H1 (cell line): ENCODE data around the gene HIPK2. TPM values are rescaled to one million over a fixed set of nuclear protein-coding genes. Genes with fewer than 3 reads are reported as not detected.

Experiments
- CTCF ChIA-PET: fragments of 300-600 bp; sonication (Branson Sonifier 250); formaldehyde crosslinking; loops from one replicate; lab custom pipeline; 2021; ENCODE audit not compliant: partially characterized antibody; lab: Charles Lee
- POLR2A ChIA-PET: fragments of 300-600 bp; sonication (Branson Sonifier 250); formaldehyde crosslinking; loops from one replicate; lab custom pipeline; 2021; ENCODE audit warnings: inconsistent platforms; ENCODE audit not compliant: partially characterized antibody; lab: Charles Lee
- DNase-seq, 2 experiments: peaks; one replicate each; pipeline versions ENCODE4 v3.0.0 to v3.0.0-alpha.2; 2010 to 2022; ENCODE audit warnings: low spot score in 2 of 2, low read depth in 1 of 2, mixed read lengths in 1 of 2
- FAIRE-seq: peaks from 2 replicates; lab custom pipeline; 2011; peaks lifted over from hg19 to GRCh38; lab: Jason Lieb, UNC
- H2AFZ ChIP-seq: 2 replicates; pipeline ENCODE4 v1.8.1; 2012; ENCODE audit warnings: low read length, inconsistent platforms
- H2AK5ac ChIP-seq: 2 replicates; pipeline ENCODE4 v1.6.1; 2013; ENCODE audit warnings: low read depth, low read length
- H2BK120ac ChIP-seq: replicated peaks from 2 replicates; pipeline ENCODE3; 2013; ENCODE audit warnings: low read depth, low read length, inconsistent platforms
- H2BK12ac ChIP-seq: 2 replicates; pipeline ENCODE4 v1.6.1; 2013; ENCODE audit warnings: low read depth, low read length
- H2BK15ac ChIP-seq: 2 replicates; pipeline ENCODE4 v1.6.1; 2013; ENCODE audit warnings: low read length
- H2BK20ac ChIP-seq: 2 replicates; pipeline ENCODE4 v1.6.1; 2013; ENCODE audit warnings: low read length
- H2BK5ac ChIP-seq: 2 replicates; pipeline ENCODE4 v1.6.1; 2013; ENCODE audit warnings: low read depth, low read length
- H3K14ac ChIP-seq: 2 replicates; pipeline ENCODE4 v1.6.1; 2013; ENCODE audit warnings: inconsistent platforms; ENCODE audit not compliant: insufficient read length
- H3K18ac ChIP-seq: 2 replicates; pipeline ENCODE4 v1.6.1; 2013; ENCODE audit warnings: low read length; ENCODE audit errors: extremely low read depth
- H3K23ac ChIP-seq: 2 replicates; pipeline ENCODE4 v1.6.1; 2013; ENCODE audit warnings: inconsistent platforms; ENCODE audit not compliant: insufficient read length
- H3K23me2 ChIP-seq: 2 replicates; pipeline ENCODE4 v1.6.1; 2013; ENCODE audit warnings: low read depth, low read length
- H3K27ac ChIP-seq: 2 replicates; pipeline ENCODE4 v1.6.1; 2011; ENCODE audit warnings: low read depth, low read length, inconsistent platforms
- H3K27me3 ChIP-seq, 4 experiments: replicated peaks in 1 of 4; 1 replicate in 1 of 4; 2 replicates in 3 of 4; pipeline versions ENCODE4 v1.6.1 to v1.8.1; 2011 to 2013; ENCODE audit warnings: low read length in 3 of 4, mild to moderate bottlenecking in 3 of 4, inconsistent platforms in 2 of 4, mixed read lengths in 2 of 4, moderate library complexity in 1 of 4; ENCODE audit not compliant: control insufficient read depth in 3 of 4, insufficient read depth in 3 of 4; ENCODE audit errors: extremely low read depth in 1 of 4
- H3K36me3 ChIP-seq, 4 experiments: 2 replicates each; pipeline versions ENCODE4 v1.6.1 to v1.8.1; 2011 to 2013; ENCODE audit warnings: mild to moderate bottlenecking in 4 of 4, low read length in 3 of 4, moderate library complexity in 2 of 4, control low read depth in 1 of 4, inconsistent platforms in 1 of 4; ENCODE audit not compliant: insufficient read depth in 4 of 4, control insufficient read depth in 2 of 4
- H3K4ac ChIP-seq: replicated peaks from 2 replicates; pipeline ENCODE3; 2013; ENCODE audit warnings: low read length, low read depth, mixed read lengths, inconsistent platforms; ENCODE audit not compliant: insufficient read length
- H3K4me1 ChIP-seq, 4 experiments: replicated peaks in 1 of 4; 1 replicate in 1 of 4; 2 replicates in 3 of 4; pipeline versions ENCODE4 v1.6.1 to v1.8.1; 2011 to 2013; ENCODE audit warnings: low read length in 3 of 4, inconsistent platforms in 2 of 4, mixed read lengths in 1 of 4; ENCODE audit not compliant: insufficient read depth in 4 of 4, control insufficient read depth in 3 of 4
- H3K4me2 ChIP-seq, 2 experiments: 2 replicates each; pipeline versions ENCODE4 v1.6.1 to v1.8.1; 2011 to 2013; ENCODE audit warnings: low read depth in 2 of 2, low read length in 2 of 2, control low read depth in 1 of 2, inconsistent platforms in 1 of 2, mild to moderate bottlenecking in 1 of 2; ENCODE audit not compliant: insufficient read depth in 1 of 2
- H3K4me3 ChIP-seq, 4 experiments: fragments of 200-600, 300-600 bp in 1 of 4; sonication (generic), shearing (Covaris generic), sonication (Bioruptor Twin) in 1 of 4; 2 replicates each; pipeline versions ENCODE4 v1.5.1 to v1.8.1; 2011 to 2016; ENCODE audit warnings: low read length in 4 of 4, low read depth in 3 of 4, control low read depth in 2 of 4, inconsistent platforms in 2 of 4, mild to moderate bottlenecking in 2 of 4, mixed read lengths in 1 of 4, moderate library complexity in 1 of 4; ENCODE audit not compliant: insufficient read depth in 2 of 4; ENCODE audit errors: extremely low read depth in 1 of 4
- H3K56ac ChIP-seq: replicated peaks from 2 replicates; pipeline ENCODE3; 2013; ENCODE audit warnings: low read depth, mild to moderate bottlenecking, mixed read lengths, low read length, inconsistent platforms; ENCODE audit not compliant: insufficient read length
- H3K79me1 ChIP-seq: 2 replicates; pipeline ENCODE4 v1.6.1; 2013; ENCODE audit warnings: low read depth, low read length, control low read depth
- H3K79me2 ChIP-seq, 2 experiments: 2 replicates each; pipeline versions ENCODE4 v1.6.1 to v1.8.1; 2012 to 2013; ENCODE audit warnings: low read length in 2 of 2, mild to moderate bottlenecking in 2 of 2, inconsistent platforms in 1 of 2; ENCODE audit not compliant: insufficient read depth in 2 of 2, control insufficient read depth in 1 of 2
- H3K9ac ChIP-seq, 4 experiments: replicated peaks in 1 of 4; 1 replicate in 1 of 4; 2 replicates in 3 of 4; pipeline versions ENCODE4 v1.6.1 to v1.8.1; 2011 to 2013; ENCODE audit warnings: low read depth in 3 of 4, low read length in 3 of 4, control low read depth in 2 of 4, mild to moderate bottlenecking in 2 of 4, moderate library complexity in 2 of 4, inconsistent platforms in 1 of 4; ENCODE audit errors: extremely low read depth in 1 of 4
- H3K9me3 ChIP-seq, 2 experiments: 2 replicates each; pipeline versions ENCODE4 v1.6.1 to v1.8.1; 2012 to 2013; ENCODE audit warnings: mild to moderate bottlenecking in 2 of 2, moderate library complexity in 2 of 2, control low read depth in 1 of 2, inconsistent platforms in 1 of 2, low read depth in 1 of 2, low read length in 1 of 2, mixed read lengths in 1 of 2; ENCODE audit not compliant: insufficient read depth in 2 of 2
- H4K20me1 ChIP-seq, 2 experiments: replicated peaks in 1 of 2; 2 replicates each; pipeline versions ENCODE3 to v1.8.1; 2011 to 2013; ENCODE audit warnings: inconsistent platforms in 2 of 2, low read length in 2 of 2, mild to moderate bottlenecking in 1 of 2; ENCODE audit not compliant: insufficient read depth in 2 of 2, control insufficient read depth in 1 of 2
- H4K5ac ChIP-seq: 2 replicates; pipeline ENCODE4 v1.6.1; 2013; ENCODE audit warnings: low read length, low read depth, mixed read lengths, inconsistent platforms; ENCODE audit not compliant: insufficient read length
- H4K8ac ChIP-seq: 2 replicates; pipeline ENCODE4 v1.8.0; 2013; ENCODE audit warnings: mild to moderate bottlenecking, moderate library complexity, low read length, inconsistent platforms; ENCODE audit not compliant: insufficient read depth; ENCODE audit errors: extremely low read depth
- H4K91ac ChIP-seq: replicated peaks from 2 replicates; pipeline ENCODE3; 2013; ENCODE audit warnings: low read length, mixed read lengths, inconsistent platforms; ENCODE audit not compliant: insufficient read length
- ATF3 ChIP-seq: IDR thresholded peaks from 2 replicates; pipeline ENCODE4 v1.6.1; 2011; ENCODE audit warnings: low read depth, mild to moderate bottlenecking, low read length; ENCODE audit not compliant: insufficient read depth
- HDAC2 ChIP-seq, 2 experiments: fragments of 300-600 bp in 1 of 2; sonication (generic) in 1 of 2; IDR thresholded peaks; 2 replicates each; pipeline ENCODE4 v1.6.1; 2011 to 2012; ENCODE audit warnings: low read depth in 2 of 2, low read length in 2 of 2, mild to moderate bottlenecking in 2 of 2, moderate library complexity in 2 of 2, borderline replicate concordance in 1 of 2, inconsistent platforms in 1 of 2
- RFX5 ChIP-seq: IDR thresholded peaks from 2 replicates; pipeline ENCODE4 v1.6.1; 2011; ENCODE audit warnings: low read depth, low read length, improper control_type of control experiment, borderline replicate concordance
- SP2 ChIP-seq: IDR thresholded peaks from 2 replicates; pipeline ENCODE4 v1.6.1; 2012; ENCODE audit warnings: mild to moderate bottlenecking, low read length, inconsistent platforms
- TBP ChIP-seq: IDR thresholded peaks from 2 replicates; pipeline ENCODE4 v1.6.1; 2011; ENCODE audit warnings: low read depth, low read length, improper control_type of control experiment
- USF2 ChIP-seq: IDR thresholded peaks from 2 replicates; pipeline ENCODE4 v1.6.1; 2011; ENCODE audit warnings: low read length, improper control_type of control experiment
- WGBS, 2 experiments: shearing (Covaris generic) in 1 of 2; methylation state at CpG; one replicate each; pipeline versions ENCODE4 v1.1.6 to v1.1.7; 2013 to 2015; ENCODE audit warnings: low lambda C conversion rate in 2 of 2, mixed read lengths in 2 of 2, inconsistent platforms in 1 of 2, low coverage in 1 of 2, missing lambda C conversion rate in 1 of 2; ENCODE audit not compliant: insufficient replicate concordance in 2 of 2, insufficient coverage in 1 of 2, insufficient read length in 1 of 2; ENCODE audit errors: extremely low coverage in 1 of 2, missing lambda C conversion rate in 1 of 2; 5-methylcytosine and 5-hydroxymethylcytosine counted together
- polyA plus RNA-seq, 7 experiments: library from polyadenylated mRNA; depleted of rRNA in 3 of 7; stranded (reverse) in 5 of 7; unstranded in 2 of 7; fragments of >200 nt in 5 of 7; fragments of 200-250 nt in 2 of 7; gene quantifications; 1 replicate in 5 of 7; 2 replicates in 1 of 7; 4 replicates in 1 of 7; pipeline versions ENCODE4 v1.2.1 to v1.2.3, GENCODE V29; 2011 to 2013; ENCODE audit warnings: missing spikeins in 2 of 7, mixed read lengths in 2 of 7
- total RNA-seq: library from RNA; stranded (reverse); fragmentation: NEBNext Ultra II Directional; extraction: Animal tissue kit (Norgen Biotek cat#: 25700); gene quantifications from 2 replicates; pipeline ENCODE4 v1.2.1, GENCODE V29; 2021

HIPK2 gene
- total and polyA plus RNA-seq, 2 of the 8 experiments (the other 6 are each of a cell fraction or from before 2014, with no cell fraction given), result 8.3 to 24.3 TPM

GRCh38 chr7:139817249-139817648 lies 39.5 kb upstream of the HIPK2 start:
- H2AFZ ChIP-seq, result no peak overlapping the region
- H3K9ac ChIP-seq, result no peak overlapping the region
- FAIRE-seq, result no peak
- POLR2A ChIA-PET, result no interaction called here
- no peaks in the 10 kb centered on the region; a peak in 1 of 7 replicates for H3K27me3 ChIP-seq
- 96% methylated on average over 9 of the region's 10 CpGs; no CpG with 5 or more reads in 1 of the 2 experiments for WGBS, 2 experiments
- H4K91ac ChIP-seq, result no peak overlapping the region
- H3K27ac ChIP-seq, result no peak overlapping the region
- no peaks in the 10 kb centered on the region for H3K4me1 ChIP-seq
- H3K4ac ChIP-seq, result no peak overlapping the region
- H2BK120ac ChIP-seq, result no peak overlapping the region
- CTCF ChIA-PET, result interaction anchor here (1.1 to 1.3 kb wide), 2 partner anchors 11 to 189 kb away, joined by 3 to 4 read pairs; no protein-coding TSS in a partner anchor
- H3K4me2 ChIP-seq, result no peak overlapping the region
- no peak overlapping the region for H2AK5ac ChIP-seq
- no peak overlapping the region for H2BK15ac ChIP-seq
- no peak overlapping the region for H2BK5ac ChIP-seq
- H2BK20ac ChIP-seq, result no peak overlapping the region
- H3K18ac ChIP-seq, result no peak overlapping the region
- no peak overlapping the region for H2BK12ac ChIP-seq
- no peaks in the 10 kb centered on the region for H3K79me1 ChIP-seq
- H4K5ac ChIP-seq, result no peak overlapping the region
- H3K23ac ChIP-seq, result no peak overlapping the region
- peaks cover 3% of the 10 kb centered on the region; the same call in 1 of the 2 replicates for H3K23me2 ChIP-seq
- H3K36me3 ChIP-seq, result no peaks in the 10 kb centered on the region
- no peak overlapping the region for H3K14ac ChIP-seq
- H3K4me3 ChIP-seq, result no peak overlapping the region
- H4K20me1 ChIP-seq, result no peaks in the 10 kb centered on the region
- H4K8ac ChIP-seq, result no peak overlapping the region
- H3K56ac ChIP-seq, result no peak overlapping the region
- H3K9me3 ChIP-seq, result no peaks in the 10 kb centered on the region; a peak in 1 of 4 replicates
- H3K79me2 ChIP-seq, result no peaks in the 10 kb centered on the region
- DNase-seq, result no peak
- TF ChIP-seq HDAC2 (IDR thresholded peaks at IDR 0.05; ENCODE audit: borderline replicate concordance in 1 of 2, low read depth in 2 of 2, low read length in 2 of 2) (no peak), ATF3 (no peak), TBP (no peak), USF2 (no peak), RFX5 (no peak), SP2 (no peak)
